Hepatocyte (in vitro differentiated cells): ENCODE data around the gene TCF12. TPM values are rescaled to one million over a fixed set of nuclear protein-coding genes. Genes with fewer than 3 reads are reported as not detected.

ENCODE experiments used
- DNase-seq: peaks from one replicate; pipeline ENCODE4 v3.0.0-alpha.2; 2016; ENCODE audit warnings: low spot score
- H2AFZ ChIP-seq: fragments of 200-600 bp; sonication (generic); 2 replicates; pipeline ENCODE4 v1.6.0; 2016; ENCODE audit warnings: antibody characterized with exemption, mild to moderate bottlenecking
- H3K27ac ChIP-seq: fragments of 200-600 bp; sonication (generic); 2 replicates; pipeline ENCODE4 v1.5.1; 2016; ENCODE audit warnings: mild to moderate bottlenecking
- H3K27me3 ChIP-seq: fragments of 200-600 bp; sonication (generic); 2 replicates; pipeline ENCODE4 v1.6.1; 2016
- H3K36me3 ChIP-seq: fragments of 200-600 bp; sonication (generic); replicated peaks from 2 replicates; pipeline ENCODE4 v1.5.1; 2016; ENCODE audit warnings: low read depth; ENCODE audit not compliant: insufficient read depth
- H3K4me1 ChIP-seq: fragments of 200-600 bp; sonication (generic); 2 replicates; pipeline ENCODE4 v1.5.1; 2016; ENCODE audit warnings: mild to moderate bottlenecking, moderate library complexity; ENCODE audit not compliant: insufficient read depth
- H3K4me2 ChIP-seq: fragments of 200-600 bp; sonication (generic); 2 replicates; pipeline ENCODE4 v1.6.0; 2016
- H3K4me3 ChIP-seq: fragments of 200-600 bp; sonication (generic); 2 replicates; pipeline ENCODE4 v1.5.1; 2016; ENCODE audit warnings: mild to moderate bottlenecking
- H3K79me2 ChIP-seq: fragments of 200-600 bp; sonication (generic); 2 replicates; pipeline ENCODE4 v1.6.0; 2017; ENCODE audit warnings: mild to moderate bottlenecking
- H3K9me2 ChIP-seq: fragments of 200-600 bp; sonication (generic); replicated peaks from 2 replicates; pipeline ENCODE4 v1.6.0; 2017; ENCODE audit warnings: mild to moderate bottlenecking; ENCODE audit not compliant: insufficient read depth
- H3K9me3 ChIP-seq: fragments of 200-600 bp; sonication (generic); 2 replicates; pipeline ENCODE4 v1.5.1; 2016; ENCODE audit warnings: low read depth, mild to moderate bottlenecking
- H4K20me1 ChIP-seq: fragments of 200-600 bp; sonication (generic); 2 replicates; pipeline ENCODE4 v1.6.0; 2016; ENCODE audit warnings: mild to moderate bottlenecking; ENCODE audit not compliant: insufficient read depth, poor library complexity, severe bottlenecking
- CTCF ChIP-seq: fragments of 200-600 bp; sonication (generic); IDR thresholded peaks from 2 replicates; pipeline ENCODE4 v1.5.1; 2016; ENCODE audit warnings: antibody characterized with exemption, mild to moderate bottlenecking; ENCODE audit not compliant: poor library complexity
- EZH2 ChIP-seq: fragments of 200-600 bp; sonication (generic); IDR thresholded peaks from 2 replicates; pipeline ENCODE4 v1.6.1; 2016; ENCODE audit warnings: antibody characterized with exemption, mild to moderate bottlenecking, borderline replicate concordance
- EZH2phosphoT487 ChIP-seq: fragments of 200-600 bp; sonication (generic); IDR thresholded peaks from one replicate; pipeline ENCODE4 v1.6.1; 2018; ENCODE audit warnings: antibody characterized with exemption, mild to moderate bottlenecking, low read depth, moderate library complexity; ENCODE audit not compliant: unreplicated experiment, severe bottlenecking
- WGBS: methylation state at CpG from one replicate; pipeline ENCODE4 v1.1.6; 2016; ENCODE audit warnings: low lambda C conversion rate; ENCODE audit errors: missing lambda C conversion rate; 5-methylcytosine and 5-hydroxymethylcytosine counted together
- polyA plus RNA-seq: library from polyadenylated mRNA; unstranded; fragments of >200 nt; fragmentation: Nextera tagmentation; extraction: Ambion mirVana; gene quantifications from 2 replicates; pipeline ENCODE4 v1.2.1, GENCODE V29; 2016
- total RNA-seq: library from RNA; depleted of rRNA; stranded (reverse); fragments of >200 nt; gene quantifications from 2 replicates; pipeline ENCODE4 v1.2.3, GENCODE V29; 2014

TCF12 gene
- total and polyA plus RNA-seq, 2 experiments from 2014 or later: 42.0 to 93.2 TPM

- no peak overlapping the region for H3K4me3 ChIP-seq
- TF ChIP-seq CTCF (no peak), EZH2 (no peak), EZH2phosphoT487 (no peak)
- peaks cover 8% of the 10 kb centered on the region for H3K79me2 ChIP-seq
- H3K9me2 ChIP-seq: no peaks in the 10 kb centered on the region
- peak overlapping the region; percentile 4 for H3K4me2 ChIP-seq
- no peaks in the 10 kb centered on the region for H3K27me3 ChIP-seq
- H2AFZ ChIP-seq: no peak overlapping the region
- no peaks in the 10 kb centered on the region for H3K9me3 ChIP-seq
- H3K27ac ChIP-seq: peak overlapping the region; percentile 44
- H3K36me3 ChIP-seq: no peaks in the 10 kb centered on the region
- H3K4me1 ChIP-seq: peaks cover 18% of the 10 kb centered on the region
- DNase-seq: no peak
- H4K20me1 ChIP-seq: no peaks in the 10 kb centered on the region
- 43% methylated on average over 5 of the region's 5 CpGs for WGBS
Observed at GRCh38 chr15:57183614-57184344, 265.3 kb downstream of the TCF12 start.

GRCh38 chr15:57184502-57184901 is 266.1 kb downstream of the TCF12 start:
- no peak for TF ChIP-seq EZH2
- no peak for TF ChIP-seq EZH2phosphoT487
- no peak for TF ChIP-seq CTCF
- no peaks in the 10 kb centered on the region for H3K36me3 ChIP-seq
- H3K4me2 ChIP-seq: no peak overlapping the region
- no peak overlapping the region for H2AFZ ChIP-seq
- H3K9me3 ChIP-seq: no peaks in the 10 kb centered on the region
- H4K20me1 ChIP-seq: no peaks in the 10 kb centered on the region
- H3K4me3 ChIP-seq: no peak overlapping the region
- no peaks in the 10 kb centered on the region for H3K27me3 ChIP-seq
- no peak for DNase-seq
- H3K9me2 ChIP-seq: no peaks in the 10 kb centered on the region
- H3K27ac ChIP-seq: peak overlapping the region; percentile 44
- H3K79me2 ChIP-seq: peaks cover 8% of the 10 kb centered on the region
- H3K4me1 ChIP-seq: peaks cover 18% of the 10 kb centered on the region
- WGBS: 62% methylated on average over 1 of the region's 1 CpG

GRCh38 chr15:57185507-57186074 is 267.1 kb downstream of the TCF12 start:
- no peak for TF ChIP-seq CTCF
- no peak for TF ChIP-seq EZH2phosphoT487
- no peak for TF ChIP-seq EZH2
- H3K4me1 ChIP-seq: peaks cover 18% of the 10 kb centered on the region
- no peaks in the 10 kb centered on the region for H3K9me2 ChIP-seq
- no peaks in the 10 kb centered on the region for H3K36me3 ChIP-seq
- H3K27me3 ChIP-seq: no peaks in the 10 kb centered on the region
- H3K27ac ChIP-seq: no peak overlapping the region
- H3K4me2 ChIP-seq: no peak overlapping the region
- no peak overlapping the region for H2AFZ ChIP-seq
- no peak overlapping the region for H3K4me3 ChIP-seq
- H3K9me3 ChIP-seq: no peaks in the 10 kb centered on the region
- H3K79me2 ChIP-seq: peaks cover 8% of the 10 kb centered on the region
- H4K20me1 ChIP-seq: no peaks in the 10 kb centered on the region
- DNase-seq: no peak
